ENCODE data around the gene GJA1.

The GJA1 gene

DNA sequence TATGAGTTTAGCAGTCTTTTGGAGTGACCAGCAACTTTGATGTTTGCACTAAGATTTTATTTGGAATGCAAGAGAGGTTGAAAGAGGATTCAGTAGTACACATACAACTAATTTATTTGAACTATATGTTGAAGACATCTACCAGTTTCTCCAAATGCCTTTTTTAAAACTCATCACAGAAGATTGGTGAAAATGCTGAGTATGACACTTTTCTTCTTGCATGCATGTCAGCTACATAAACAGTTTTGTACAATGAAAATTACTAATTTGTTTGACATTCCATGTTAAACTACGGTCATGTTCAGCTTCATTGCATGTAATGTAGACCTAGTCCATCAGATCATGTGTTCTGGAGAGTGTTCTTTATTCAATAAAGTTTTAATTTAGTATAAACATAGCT lies 13.9 kb downstream of the GJA1 start:
- ATAC-seq (ENCODE audit: insufficient read depth, low read depth) (no peak), DNase-seq (no peak)
- Histone ChIP-seq H2AFZ (ENCODE audit: low read depth, low read length) (no peak overlapping the region), H3K79me2 (ENCODE audit: insufficient read depth, low read length) (no peaks in the 10 kb centered on the region), H3K4me2 (ENCODE audit: insufficient read depth, low read length) (no peak overlapping the region), H3K4me1 (ENCODE audit: insufficient read depth, low read length) (no peaks in the 10 kb centered on the region), H4K20me1 (ENCODE audit: insufficient read depth, low read length) (no peaks in the 10 kb centered on the region), H3K27me3 (ENCODE audit: insufficient read depth, low read length, poor library complexity) (no peaks in the 10 kb centered on the region), H3K9ac (ENCODE audit: low read depth, low read length) (no peak overlapping the region), H3K27ac (ENCODE audit: low read length) (no peak overlapping the region), H3K4me3 (ENCODE audit: low read depth in 1 of 2, low read length in 2 of 2) (no peak overlapping the region), H3K9me3 (ENCODE audit: insufficient read depth, low read length, severe bottlenecking) (no peaks in the 10 kb centered on the region), H3K36me3 (ENCODE audit: insufficient read depth, low read length) (no peaks in the 10 kb centered on the region)
- no peak for TF ChIP-seq EZH2 (IDR thresholded peaks at IDR 0.05; ENCODE audit: borderline replicate concordance, low read depth, low read length, severe bottlenecking)
- TF ChIP-seq, protein P1, sequence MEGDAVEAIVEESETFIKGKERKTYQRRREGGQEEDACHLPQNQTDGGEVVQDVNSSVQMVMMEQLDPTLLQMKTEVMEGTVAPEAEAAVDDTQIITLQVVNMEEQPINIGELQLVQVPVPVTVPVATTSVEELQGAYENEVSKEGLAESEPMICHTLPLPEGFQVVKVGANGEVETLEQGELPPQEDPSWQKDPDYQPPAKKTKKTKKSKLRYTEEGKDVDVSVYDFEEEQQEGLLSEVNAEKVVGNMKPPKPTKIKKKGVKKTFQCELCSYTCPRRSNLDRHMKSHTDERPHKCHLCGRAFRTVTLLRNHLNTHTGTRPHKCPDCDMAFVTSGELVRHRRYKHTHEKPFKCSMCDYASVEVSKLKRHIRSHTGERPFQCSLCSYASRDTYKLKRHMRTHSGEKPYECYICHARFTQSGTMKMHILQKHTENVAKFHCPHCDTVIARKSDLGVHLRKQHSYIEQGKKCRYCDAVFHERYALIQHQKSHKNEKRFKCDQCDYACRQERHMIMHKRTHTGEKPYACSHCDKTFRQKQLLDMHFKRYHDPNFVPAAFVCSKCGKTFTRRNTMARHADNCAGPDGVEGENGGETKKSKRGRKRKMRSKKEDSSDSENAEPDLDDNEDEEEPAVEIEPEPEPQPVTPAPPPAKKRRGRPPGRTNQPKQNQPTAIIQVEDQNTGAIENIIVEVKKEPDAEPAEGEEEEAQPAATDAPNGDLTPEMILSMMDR (IDR thresholded peaks at IDR 0.05; ENCODE audit: borderline replicate concordance, extremely low read depth, low read length, poor library complexity, severe bottlenecking): no peak

DNA sequence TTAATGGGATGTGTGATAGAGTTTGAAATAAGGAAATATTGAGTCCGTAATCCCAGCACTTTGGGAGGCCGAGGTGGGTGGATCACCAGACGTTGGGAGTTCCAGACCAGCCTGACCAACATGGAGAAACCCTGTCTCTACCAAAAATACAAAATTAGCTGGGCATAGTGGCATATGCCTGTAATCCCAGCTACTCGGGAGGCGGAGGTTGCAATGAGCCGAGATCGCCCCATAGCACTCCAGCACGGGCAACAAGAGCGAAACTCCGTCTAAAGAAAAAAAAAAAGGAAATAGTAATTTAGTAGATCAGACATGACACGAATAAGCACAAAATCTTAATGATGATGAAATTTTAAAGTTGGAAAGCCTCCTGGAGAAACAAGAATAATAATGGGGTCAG lies 14.8 kb downstream of the GJA1 start:
- no peak overlapping the region for H2AFZ ChIP-seq (ENCODE audit: low read depth, low read length)
- DNase-seq (no peak), ATAC-seq (ENCODE audit: insufficient read depth, low read depth) (no peak)
- H4K20me1 ChIP-seq (ENCODE audit: insufficient read depth, low read length): no peaks in the 10 kb centered on the region
- H3K4me2 ChIP-seq (ENCODE audit: insufficient read depth, low read length): no peak overlapping the region
- H3K27me3 ChIP-seq (ENCODE audit: insufficient read depth, low read length, poor library complexity): no peaks in the 10 kb centered on the region
- no peak overlapping the region for H3K27ac ChIP-seq (ENCODE audit: low read length)
- H3K4me1 ChIP-seq (ENCODE audit: insufficient read depth, low read length): no peaks in the 10 kb centered on the region
- TF ChIP-seq, protein P1 (IDR thresholded peaks at IDR 0.05; ENCODE audit: borderline replicate concordance, extremely low read depth, low read length, poor library complexity, severe bottlenecking): no peak
- no peak for TF ChIP-seq EZH2 (IDR thresholded peaks at IDR 0.05; ENCODE audit: borderline replicate concordance, low read depth, low read length, severe bottlenecking)
- H3K9me3 ChIP-seq (ENCODE audit: insufficient read depth, low read length, severe bottlenecking): no peaks in the 10 kb centered on the region
- H3K4me3 ChIP-seq (ENCODE audit: low read depth in 1 of 2, low read length in 2 of 2): no peak overlapping the region
- H3K9ac ChIP-seq (ENCODE audit: low read depth, low read length): no peak overlapping the region
- H3K36me3 ChIP-seq (ENCODE audit: insufficient read depth, low read length): no peaks in the 10 kb centered on the region
- no peaks in the 10 kb centered on the region for H3K79me2 ChIP-seq (ENCODE audit: insufficient read depth, low read length)

DNA sequence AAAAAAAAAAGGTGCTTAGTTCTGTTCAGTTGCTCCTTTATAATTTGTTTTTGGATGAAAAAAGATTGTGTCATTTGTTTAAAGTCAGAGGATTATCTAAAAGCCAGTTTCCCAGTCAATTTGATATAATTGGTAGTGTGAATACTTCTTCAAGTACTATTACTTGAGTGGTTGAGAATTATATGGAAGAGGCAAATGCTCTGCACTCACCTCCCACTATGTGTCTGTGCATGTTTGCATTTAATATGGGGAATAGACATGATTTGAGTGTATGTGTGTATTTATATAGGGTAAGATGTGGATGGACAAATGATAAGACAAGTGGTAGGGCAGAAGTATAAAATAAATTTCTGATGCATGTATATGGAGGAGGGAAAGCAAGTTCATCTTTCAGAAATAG lies 15.8 kb downstream of the GJA1 start:
- Histone ChIP-seq H3K4me3 (ENCODE audit: low read depth in 1 of 2, low read length in 2 of 2) (no peak overlapping the region), H3K27me3 (ENCODE audit: insufficient read depth, low read length, poor library complexity) (no peaks in the 10 kb centered on the region), H3K4me2 (ENCODE audit: insufficient read depth, low read length) (no peak overlapping the region), H3K4me1 (ENCODE audit: insufficient read depth, low read length) (no peaks in the 10 kb centered on the region), H3K9me3 (ENCODE audit: insufficient read depth, low read length, severe bottlenecking) (no peaks in the 10 kb centered on the region), H3K27ac (ENCODE audit: low read length) (no peak overlapping the region), H4K20me1 (ENCODE audit: insufficient read depth, low read length) (no peaks in the 10 kb centered on the region), H3K36me3 (ENCODE audit: insufficient read depth, low read length) (no peaks in the 10 kb centered on the region), H3K9ac (ENCODE audit: low read depth, low read length) (no peak overlapping the region), H3K79me2 (ENCODE audit: insufficient read depth, low read length) (no peaks in the 10 kb centered on the region), H2AFZ (ENCODE audit: low read depth, low read length) (no peak overlapping the region)
- ATAC-seq (ENCODE audit: insufficient read depth, low read depth): no peak
- DNase-seq: no peak
- TF ChIP-seq, protein P1 (IDR thresholded peaks at IDR 0.05; ENCODE audit: borderline replicate concordance, extremely low read depth, low read length, poor library complexity, severe bottlenecking): no peak
- no peak for TF ChIP-seq EZH2 (IDR thresholded peaks at IDR 0.05; ENCODE audit: borderline replicate concordance, low read depth, low read length, severe bottlenecking)

DNA sequence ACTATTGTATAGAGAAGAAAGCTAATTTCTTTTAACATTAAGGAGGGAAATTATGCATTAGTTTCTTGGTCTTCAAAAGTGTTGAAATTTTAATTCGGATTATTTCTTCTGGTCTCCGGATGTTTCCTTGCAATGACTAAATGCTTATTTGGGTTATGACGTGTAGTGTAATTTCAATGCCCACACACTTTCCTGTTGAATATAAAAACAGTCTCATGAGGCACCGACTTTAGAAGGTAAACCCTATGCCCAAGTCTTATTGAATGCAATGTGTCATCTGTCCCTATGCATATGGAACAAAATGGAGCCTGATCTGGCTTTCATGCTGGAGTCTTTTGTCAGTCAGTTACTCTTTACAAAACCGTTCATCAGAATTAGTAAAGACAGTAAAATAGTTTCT lies 17.7 kb downstream of the GJA1 start:
- Histone ChIP-seq H3K36me3 (ENCODE audit: insufficient read depth, low read length) (no peaks in the 10 kb centered on the region), H3K4me3 (ENCODE audit: low read depth in 1 of 2, low read length in 2 of 2) (no peak overlapping the region), H3K4me1 (ENCODE audit: insufficient read depth, low read length) (no peaks in the 10 kb centered on the region), H4K20me1 (ENCODE audit: insufficient read depth, low read length) (no peaks in the 10 kb centered on the region), H3K27ac (ENCODE audit: low read length) (no peak overlapping the region), H3K79me2 (ENCODE audit: insufficient read depth, low read length) (no peaks in the 10 kb centered on the region), H3K4me2 (ENCODE audit: insufficient read depth, low read length) (no peak overlapping the region), H3K9ac (ENCODE audit: low read depth, low read length) (no peak overlapping the region), H3K9me3 (ENCODE audit: insufficient read depth, low read length, severe bottlenecking) (no peaks in the 10 kb centered on the region), H2AFZ (ENCODE audit: low read depth, low read length) (no peak overlapping the region), H3K27me3 (ENCODE audit: insufficient read depth, low read length, poor library complexity) (no peaks in the 10 kb centered on the region)
- ATAC-seq (ENCODE audit: insufficient read depth, low read depth) (no peak), DNase-seq (no peak)
- TF ChIP-seq, protein P1 (IDR thresholded peaks at IDR 0.05; ENCODE audit: borderline replicate concordance, extremely low read depth, low read length, poor library complexity, severe bottlenecking): no peak
- no peak for TF ChIP-seq EZH2 (IDR thresholded peaks at IDR 0.05; ENCODE audit: borderline replicate concordance, low read depth, low read length, severe bottlenecking)

Data from DND-41 (cell line).